GM21737 (cell line): ENCODE results near the gene GJA4.
"Not testable (repeated sequence)": the region's sequence is repeated elsewhere in the genome, so short reads cannot be mapped to it uniquely, and the experiment has no call there.

Experiments
- ATAC-seq: cut with Tn5 transposase; IDR thresholded peaks from one replicate; pipeline ENCODE4 v1.9.1; 2021; ENCODE audit warnings: mild to moderate bottlenecking, moderate library complexity; ENCODE audit not compliant: unreplicated experiment

GJA4 gene

DNA sequence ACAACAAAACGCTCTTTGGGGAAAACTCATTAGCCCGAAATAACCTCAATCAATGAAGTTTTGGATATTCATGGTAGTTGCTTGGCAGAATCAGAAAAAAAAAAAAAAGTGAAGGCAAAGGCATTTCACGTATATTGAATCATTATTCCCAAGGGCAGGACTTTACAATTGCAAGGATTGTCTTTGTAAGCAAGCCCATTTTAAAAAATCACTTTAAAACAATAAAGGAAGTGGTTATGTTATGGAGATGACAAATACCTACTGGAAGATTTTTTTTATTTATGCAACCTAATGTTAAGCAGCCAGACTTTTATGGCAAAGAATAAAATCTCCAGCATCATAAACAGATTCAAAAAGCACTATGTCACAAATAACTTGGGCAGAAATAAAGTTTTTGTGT lies 23.9 kb upstream of the GJA4 start:
- ATAC-seq = no peak

DNA sequence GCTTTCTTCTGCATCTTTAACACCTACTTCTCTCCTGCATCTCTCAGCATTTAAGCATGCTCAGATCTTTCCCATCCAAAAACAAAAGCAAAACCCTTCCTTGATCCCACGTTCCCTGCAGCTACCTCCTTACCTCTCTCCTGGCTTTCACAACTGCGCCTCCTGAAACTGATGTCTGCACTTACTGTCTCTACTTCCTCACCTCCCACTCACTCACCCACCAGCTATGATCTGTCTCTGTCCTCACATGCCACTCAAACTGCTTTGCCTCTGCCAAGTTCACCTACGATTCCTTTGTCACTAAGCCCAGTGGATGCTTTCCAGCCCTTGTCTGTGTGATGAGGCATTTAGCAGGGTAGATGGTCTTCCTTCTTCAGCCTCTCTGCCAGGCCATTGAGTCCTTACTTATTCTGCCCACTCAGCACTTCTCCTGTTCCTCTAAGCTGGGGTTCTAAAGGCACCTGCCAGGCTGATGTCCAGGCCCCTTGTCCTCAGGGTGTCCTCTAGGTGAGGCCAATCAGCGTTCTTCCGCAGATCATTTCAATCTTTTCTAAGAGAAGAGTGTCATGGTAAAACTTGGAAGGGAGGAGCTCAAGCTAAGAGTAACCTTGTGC lies 21.8 kb upstream of the GJA4 start:
- ATAC-seq = no peak

DNA sequence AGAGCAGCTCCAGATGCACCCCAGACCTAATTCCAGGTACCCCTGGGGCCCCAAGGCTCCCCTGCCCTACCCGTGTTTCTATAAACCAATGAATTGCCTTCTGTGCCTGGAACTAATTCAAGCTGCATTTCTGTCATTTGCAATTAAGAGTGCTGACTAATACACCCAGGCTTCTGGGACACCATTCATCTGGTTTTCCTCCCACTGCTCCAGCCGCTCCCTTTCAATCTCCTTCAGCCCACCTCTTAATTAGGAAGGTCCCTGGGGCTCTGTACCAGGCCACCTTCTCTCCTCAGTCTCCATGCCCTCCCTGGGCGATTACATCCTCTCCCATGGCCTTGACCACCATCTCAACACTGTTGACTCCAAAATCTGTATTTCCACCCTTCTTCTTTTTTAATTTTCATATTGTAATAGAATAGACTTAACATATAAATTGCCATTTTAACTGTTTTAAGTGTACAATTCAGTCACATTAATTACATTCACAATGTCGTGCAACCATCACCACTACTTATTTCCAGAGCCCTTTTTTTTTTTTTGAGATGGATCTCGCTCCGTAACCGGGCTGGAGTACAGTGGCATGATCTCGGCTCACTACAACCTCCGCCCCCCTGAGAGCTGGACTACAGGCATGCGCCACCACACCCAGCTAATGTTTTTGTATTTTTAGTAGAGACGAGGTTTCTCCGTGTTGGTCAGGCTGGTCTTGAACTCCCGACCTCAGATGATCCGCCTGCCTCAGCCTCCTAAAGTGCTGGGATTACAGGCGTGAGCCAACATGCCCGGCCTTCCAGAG lies 21.0 kb upstream of the GJA4 start:
- ATAC-seq = no peak

DNA sequence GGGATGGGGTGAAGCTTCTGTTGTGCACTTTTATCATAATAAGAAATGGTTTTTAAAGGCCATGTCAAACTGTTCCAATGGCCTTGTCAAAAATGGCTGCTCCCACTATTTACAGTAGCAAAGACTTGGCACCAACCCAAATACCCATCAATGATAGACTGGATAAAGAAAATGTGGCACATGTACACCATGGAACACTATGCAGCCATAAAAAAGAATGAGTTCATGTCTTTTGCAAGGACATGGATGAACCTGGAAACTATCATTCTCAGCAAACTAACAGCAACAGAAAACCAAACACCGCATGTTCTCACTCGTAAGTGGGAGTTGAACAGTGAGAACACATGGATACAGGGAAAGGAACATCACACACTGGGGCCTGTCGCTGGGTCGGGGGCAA lies 19.7 kb upstream of the GJA4 start:
- not testable (repeated sequence) for ATAC-seq

DNA sequence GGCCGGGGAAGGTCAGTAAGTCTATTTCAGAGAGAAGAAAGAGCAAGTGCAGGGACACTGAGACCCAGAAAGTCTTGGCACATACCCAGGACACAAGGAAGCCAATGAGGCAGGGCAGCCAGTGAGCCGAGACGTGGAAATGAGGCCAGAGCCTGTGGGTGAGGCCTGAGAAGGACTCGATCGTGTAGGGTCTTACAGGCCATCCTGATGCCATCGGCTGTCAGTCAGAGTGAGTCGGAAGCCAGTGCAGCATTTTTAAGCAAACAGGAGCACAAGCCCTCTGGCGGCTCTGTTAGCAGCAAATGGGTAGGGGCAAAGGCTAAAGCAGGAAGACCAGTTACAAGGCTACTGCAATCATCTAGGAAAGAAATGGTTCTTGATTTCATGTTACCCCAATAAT lies 17.8 kb upstream of the GJA4 start:
- ATAC-seq = no peak

DNA sequence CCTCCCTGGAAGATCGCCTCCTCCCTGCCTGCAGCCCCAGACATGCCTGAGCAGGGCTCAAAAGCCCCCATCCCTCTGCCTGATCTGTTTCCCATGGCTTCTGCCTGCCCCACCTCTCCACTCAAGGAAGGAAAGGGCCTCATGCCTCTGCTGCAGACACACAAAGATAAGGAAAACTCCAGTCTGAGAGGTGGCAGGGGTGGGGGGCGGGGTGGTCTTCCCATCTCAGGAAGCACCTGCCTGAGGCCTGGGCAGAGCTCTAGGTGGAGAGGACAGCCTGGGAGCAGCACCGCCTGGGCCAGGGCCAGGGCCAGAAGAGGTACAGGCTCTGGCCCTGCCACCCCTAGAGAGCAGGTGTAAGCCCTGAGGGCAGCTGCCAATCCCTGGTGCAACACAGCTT lies 15.9 kb upstream of the GJA4 start:
- no peak for ATAC-seq

DNA sequence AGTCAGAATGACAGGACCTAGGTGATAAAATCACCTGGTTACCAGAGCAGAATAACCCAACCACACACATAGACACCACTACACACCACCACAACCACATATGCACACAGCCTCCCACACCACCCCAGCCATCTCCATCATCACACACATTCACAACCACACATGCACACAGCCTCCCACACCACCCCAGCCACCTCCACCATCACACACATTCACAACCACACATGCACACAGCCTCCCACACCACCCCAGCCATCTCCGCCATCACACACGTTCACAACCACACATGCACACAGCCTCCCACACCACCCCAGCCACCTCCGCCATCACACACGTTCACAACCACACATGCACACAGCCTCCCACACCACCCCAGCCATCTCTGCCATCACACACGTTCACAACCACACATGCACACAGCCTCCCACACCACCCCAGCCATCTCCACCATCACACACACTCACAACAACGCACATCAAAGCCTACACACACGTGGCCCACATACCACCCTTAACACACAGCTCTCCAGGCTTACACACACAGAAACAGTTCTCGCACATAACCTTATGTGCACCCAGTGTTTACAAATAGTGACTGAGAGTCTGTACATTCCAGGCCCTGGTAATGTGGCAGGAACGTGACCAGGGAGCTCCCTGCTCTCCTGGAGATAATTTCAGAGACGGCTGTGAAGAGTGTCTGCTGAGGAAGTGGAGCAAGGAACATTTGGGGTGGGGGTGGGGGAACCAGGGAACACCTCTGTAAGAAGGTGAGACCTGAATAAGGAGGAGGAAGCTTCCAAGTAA lies 15.1 kb upstream of the GJA4 start:
- no peak for ATAC-seq

DNA sequence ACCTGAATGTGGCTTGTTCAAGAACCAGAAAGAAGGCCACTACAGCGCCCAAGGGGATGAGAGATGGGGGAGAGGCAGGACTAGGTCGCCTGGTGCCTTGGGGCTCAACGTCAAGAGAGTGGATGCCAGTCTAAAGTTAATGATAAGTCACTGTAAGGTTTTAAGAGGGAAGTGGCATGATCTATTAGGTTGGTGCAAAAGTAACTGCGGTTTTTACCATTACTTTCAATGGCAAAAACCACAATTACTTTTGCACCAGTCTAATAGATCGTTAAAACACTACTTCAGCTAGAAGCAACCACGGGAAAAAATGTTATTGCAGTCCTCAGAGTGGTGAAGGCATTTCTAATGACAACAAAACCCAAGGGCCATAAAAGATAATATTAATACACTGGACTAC lies 14.4 kb upstream of the GJA4 start:
- no peak for ATAC-seq

DNA sequence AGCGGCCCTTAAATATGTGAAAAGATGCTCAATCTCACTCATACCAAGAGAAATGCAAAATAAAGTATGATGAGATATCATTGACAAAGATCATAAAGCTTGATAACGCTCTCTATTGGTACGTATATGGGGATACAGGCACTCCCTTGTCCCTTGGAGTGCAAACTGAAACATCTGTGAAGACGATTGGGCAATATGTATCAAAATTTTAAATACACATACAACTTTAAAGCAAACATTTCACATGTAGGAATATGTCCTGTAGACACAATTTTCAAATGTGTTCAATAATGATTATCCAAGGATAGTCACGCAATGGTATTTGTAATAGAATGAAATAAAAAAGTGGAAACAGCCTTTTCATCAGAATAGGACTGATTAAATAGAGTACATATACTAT lies 13.8 kb upstream of the GJA4 start:
- no peak for ATAC-seq

DNA sequence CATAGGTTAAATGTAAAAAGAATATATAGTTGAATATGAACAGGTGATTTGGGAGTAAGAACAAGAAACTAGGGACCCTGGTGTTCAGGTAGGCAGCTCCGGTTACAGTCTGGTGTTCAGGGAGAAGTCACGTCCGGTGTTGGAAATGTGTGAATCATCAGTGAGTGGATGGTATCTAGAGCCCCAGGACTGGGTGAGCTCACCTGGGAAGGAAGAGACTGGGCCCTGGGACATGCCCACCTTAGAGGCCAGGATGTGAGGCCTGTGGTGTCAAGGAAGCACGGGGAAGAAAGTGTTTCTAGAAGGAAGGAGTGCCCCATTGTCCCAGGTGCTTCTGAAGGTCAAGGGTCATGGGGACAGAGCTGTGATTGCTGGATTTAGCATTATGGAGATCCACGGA lies 13.3 kb upstream of the GJA4 start:
- ATAC-seq = no peak

DNA sequence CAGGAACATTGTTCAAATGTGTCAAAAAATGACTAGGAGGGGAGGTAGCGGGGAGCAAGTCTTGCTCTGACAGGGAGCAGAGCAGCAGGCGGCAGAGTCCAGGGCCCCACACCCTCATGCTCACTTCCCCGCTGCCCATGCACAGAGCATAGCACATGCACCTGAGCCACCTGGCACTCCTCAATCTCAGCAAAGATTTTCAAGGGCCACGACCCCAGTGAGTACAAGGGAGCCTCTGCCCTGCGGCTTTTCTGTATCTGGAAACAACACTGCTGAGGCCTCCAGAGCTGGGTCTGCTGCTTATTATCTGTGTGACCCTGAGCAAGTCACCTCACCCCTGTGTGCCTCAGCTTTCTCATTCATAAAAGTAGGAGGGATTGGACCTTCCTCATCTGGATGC lies 12.8 kb upstream of the GJA4 start:
- ATAC-seq = no peak

DNA sequence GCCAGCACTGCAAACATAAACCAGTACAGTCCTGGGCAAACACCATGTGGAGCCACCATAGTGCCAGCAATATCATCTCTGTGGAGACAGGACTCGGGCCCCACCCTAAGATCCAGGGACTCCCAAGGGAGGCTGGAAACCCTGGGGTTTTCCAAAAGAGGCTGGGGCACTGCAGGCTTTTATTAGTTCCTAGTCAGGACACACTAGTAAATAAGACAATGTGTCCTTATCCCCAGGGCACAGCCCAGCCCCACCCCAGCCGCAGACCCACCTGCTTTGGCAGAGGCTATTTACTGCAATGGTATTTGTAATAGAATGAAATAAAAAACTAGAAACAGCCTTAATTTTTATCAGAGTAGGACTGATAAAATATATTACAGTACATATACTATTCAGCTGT lies 12.3 kb upstream of the GJA4 start:
- no peak for ATAC-seq

DNA sequence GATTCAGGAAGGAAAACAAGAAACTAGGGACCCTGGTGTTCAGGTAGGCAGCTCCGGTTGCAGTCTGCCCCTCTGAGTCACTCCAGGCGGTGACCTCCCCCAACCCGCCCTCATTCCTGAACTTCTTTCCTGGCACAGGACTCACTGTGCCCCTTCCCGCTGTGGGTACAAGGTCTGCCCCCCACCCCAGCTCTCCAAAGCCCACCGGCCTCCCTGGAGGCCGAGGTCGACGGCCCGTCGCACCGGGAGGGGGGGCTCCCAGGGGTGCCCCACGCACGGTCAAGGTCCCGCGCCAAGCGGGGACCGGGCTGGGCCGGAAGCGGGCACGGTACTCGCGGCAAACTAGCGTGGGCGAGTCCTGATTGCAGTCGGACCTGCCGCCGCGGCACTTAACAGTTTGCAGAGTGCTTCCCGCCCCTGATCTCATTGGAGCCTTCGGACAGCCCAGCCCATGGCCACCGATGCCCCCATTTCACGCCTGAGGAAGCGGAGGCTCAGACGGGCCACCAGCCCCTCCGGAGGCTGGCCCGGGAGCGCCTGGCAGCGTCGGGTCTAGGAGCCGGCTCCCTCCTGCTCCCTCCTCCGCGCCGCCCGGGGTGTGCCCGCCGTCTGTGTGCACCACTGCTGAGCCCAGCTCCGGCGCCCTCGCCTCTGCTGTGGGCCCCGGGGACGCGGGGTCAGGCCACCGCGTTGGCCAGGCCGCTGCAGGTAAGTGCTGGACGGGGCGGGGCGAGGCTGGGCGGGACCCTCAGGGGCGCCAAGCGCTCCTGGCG lies 11.5 kb upstream of the GJA4 start, which contains the start of gene GJB3:
TSS of gene GJB3 (plus strand) at position 144 of the 773 bp plus-strand sequence. CDS start 3,549 bp downstream, outside the sequence.
- ATAC-seq = no peak

DNA sequence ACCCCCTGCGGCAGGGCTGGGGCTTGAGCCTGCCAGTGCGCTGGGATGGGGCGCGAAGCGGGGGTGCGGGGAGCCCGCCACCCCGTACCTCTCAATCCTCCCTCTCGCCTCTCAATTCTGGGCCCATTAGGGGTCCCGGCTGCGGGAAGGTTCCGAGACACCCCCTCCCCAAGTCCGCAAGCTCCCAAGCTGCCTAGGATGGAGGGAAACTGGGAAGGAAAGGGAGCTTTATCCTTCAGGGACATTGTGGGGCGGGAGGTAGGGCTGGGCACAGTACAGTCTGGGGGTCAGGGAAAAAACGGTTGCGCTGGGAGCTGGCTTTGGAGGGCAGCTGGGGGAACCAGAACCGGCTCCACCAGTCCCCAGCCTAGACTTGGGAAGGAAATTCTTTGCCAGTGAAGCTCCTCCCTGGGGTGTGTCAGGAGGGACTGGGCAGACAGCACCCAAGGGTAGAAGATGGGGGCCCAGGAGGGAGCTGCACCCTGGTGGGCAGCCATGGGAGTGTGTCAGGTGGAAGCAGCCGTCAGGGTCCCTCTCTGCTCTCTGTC lies 10.9 kb upstream of the GJA4 start:
- no peak for ATAC-seq

DNA sequence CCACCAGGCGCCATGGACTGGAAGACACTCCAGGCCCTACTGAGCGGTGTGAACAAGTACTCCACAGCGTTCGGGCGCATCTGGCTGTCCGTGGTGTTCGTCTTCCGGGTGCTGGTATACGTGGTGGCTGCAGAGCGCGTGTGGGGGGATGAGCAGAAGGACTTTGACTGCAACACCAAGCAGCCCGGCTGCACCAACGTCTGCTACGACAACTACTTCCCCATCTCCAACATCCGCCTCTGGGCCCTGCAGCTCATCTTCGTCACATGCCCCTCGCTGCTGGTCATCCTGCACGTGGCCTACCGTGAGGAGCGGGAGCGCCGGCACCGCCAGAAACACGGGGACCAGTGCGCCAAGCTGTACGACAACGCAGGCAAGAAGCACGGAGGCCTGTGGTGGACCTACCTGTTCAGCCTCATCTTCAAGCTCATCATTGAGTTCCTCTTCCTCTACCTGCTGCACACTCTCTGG lies 8.0 kb upstream of the GJA4 start:
- ATAC-seq = no peak

DNA sequence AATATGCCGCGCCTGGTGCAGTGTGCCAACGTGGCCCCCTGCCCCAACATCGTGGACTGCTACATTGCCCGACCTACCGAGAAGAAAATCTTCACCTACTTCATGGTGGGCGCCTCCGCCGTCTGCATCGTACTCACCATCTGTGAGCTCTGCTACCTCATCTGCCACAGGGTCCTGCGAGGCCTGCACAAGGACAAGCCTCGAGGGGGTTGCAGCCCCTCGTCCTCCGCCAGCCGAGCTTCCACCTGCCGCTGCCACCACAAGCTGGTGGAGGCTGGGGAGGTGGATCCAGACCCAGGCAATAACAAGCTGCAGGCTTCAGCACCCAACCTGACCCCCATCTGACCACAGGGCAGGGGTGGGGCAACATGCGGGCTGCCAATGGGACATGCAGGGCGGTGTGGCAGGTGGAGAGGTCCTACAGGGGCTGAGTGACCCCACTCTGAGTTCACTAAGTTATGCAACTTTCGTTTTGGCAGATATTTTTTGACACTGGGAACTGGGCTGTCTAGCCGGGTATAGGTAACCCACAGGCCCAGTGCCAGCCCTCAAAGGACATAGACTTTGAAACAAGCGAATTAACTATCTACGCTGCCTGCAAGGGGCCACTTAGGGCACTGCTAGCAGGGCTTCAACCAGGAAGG lies 7.4 kb upstream of the GJA4 start:
- no peak for ATAC-seq

DNA sequence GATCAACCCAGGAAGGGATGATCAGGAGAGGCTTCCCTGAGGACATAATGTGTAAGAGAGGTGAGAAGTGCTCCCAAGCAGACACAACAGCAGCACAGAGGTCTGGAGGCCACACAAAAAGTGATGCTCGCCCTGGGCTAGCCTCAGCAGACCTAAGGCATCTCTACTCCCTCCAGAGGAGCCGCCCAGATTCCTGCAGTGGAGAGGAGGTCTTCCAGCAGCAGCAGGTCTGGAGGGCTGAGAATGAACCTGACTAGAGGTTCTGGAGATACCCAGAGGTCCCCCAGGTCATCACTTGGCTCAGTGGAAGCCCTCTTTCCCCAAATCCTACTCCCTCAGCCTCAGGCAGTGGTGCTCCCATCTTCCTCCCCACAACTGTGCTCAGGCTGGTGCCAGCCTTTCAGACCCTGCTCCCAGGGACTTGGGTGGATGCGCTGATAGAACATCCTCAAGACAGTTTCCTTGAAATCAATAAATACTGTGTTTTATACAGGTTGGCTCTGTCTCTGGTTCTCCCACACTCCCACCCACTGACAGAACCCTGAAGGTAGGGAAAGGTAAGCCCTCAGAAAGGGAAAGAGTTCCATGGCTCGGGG lies 6.8 kb upstream of the GJA4 start:
- ATAC-seq = no peak

DNA sequence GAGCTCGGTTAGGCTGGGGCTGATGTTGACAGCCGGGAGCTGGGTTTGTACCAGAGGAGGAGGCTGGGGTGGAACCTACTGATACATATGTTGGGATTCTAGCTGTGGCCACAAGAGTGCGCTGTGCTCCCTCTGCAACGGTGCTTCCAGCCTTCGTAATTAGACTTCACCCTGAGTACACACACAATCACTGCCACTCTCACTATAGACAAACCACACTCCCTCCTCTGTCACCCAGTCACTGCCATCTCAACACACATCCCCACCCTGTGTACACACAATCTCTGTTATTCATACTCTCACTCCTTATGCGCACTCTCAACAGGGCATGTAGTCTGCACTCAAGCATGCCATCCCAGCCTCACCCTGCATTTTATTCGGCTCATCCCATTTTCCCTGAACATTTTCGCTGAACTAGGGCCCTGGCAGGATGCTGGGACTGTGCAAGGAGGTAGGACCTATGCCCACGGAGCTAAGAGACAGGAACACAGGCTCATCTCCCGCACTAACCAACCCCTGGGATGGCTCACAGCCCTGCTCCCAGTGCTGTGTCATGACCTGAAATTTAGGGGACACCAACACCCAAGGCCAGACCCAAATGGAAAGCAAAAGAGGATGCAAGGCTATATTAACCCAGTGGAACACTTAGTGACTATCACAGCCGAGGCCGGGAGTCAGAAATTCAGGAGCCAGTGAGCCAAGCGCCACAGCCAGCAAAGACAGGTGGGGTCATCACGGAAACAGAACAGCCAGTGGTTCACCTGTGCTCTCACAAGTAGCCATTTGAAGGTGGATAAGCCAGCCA lies 6.1 kb upstream of the GJA4 start:
- no peak for ATAC-seq
